ENCODE results near the gene UBASH3B.
"Not testable (repeated sequence)": the region's sequence is repeated elsewhere in the genome, so short reads cannot be mapped to it uniquely, and the experiment has no call there.

UBASH3B gene

GRCh38 chr11:122808478-122808869, 153.0 kb downstream of the UBASH3B start:
- in situ Hi-C loops (cut with MboI; ENCODE audit: low sequenced_read_pairs) = no loop called here

- in situ Hi-C loops (cut with MboI; ENCODE audit: low sequenced_read_pairs) = no loop called here
Observed at GRCh38 chr11:122809866-122810265, 154.3 kb downstream of the UBASH3B start.

GRCh38 chr11:122811721-122812120, 156.2 kb downstream of the UBASH3B start:
- in situ Hi-C loops (cut with MboI; ENCODE audit: low sequenced_read_pairs) = no loop called here

GRCh38 chr11:122812638-122813037, 157.1 kb downstream of the UBASH3B start:
- in situ Hi-C loops (cut with MboI; ENCODE audit: low sequenced_read_pairs) = no loop called here

- in situ Hi-C loops (cut with MboI; ENCODE audit: low sequenced_read_pairs) = no loop called here
Observed at GRCh38 chr11:122813176-122813893, 157.8 kb downstream of the UBASH3B start.

- in situ Hi-C loops (cut with MboI; ENCODE audit: low sequenced_read_pairs) = no loop called here
Observed at GRCh38 chr11:122813894-122814270, 158.4 kb downstream of the UBASH3B start.

GRCh38 chr11:122814401-122814800, 158.9 kb downstream of the UBASH3B start:
- in situ Hi-C loops (cut with MboI; ENCODE audit: low sequenced_read_pairs) = no loop called here

- in situ Hi-C loops (cut with MboI; ENCODE audit: low sequenced_read_pairs) = no loop called here
Observed at GRCh38 chr11:122815900-122816299, 160.4 kb downstream of the UBASH3B start.

- in situ Hi-C loops (cut with MboI; ENCODE audit: low sequenced_read_pairs) = no loop called here
Observed at GRCh38 chr11:122816761-122817520, 161.4 kb downstream of the UBASH3B start.

GRCh38 chr11:122820158-122820557, 164.6 kb downstream of the UBASH3B start:
- in situ Hi-C loops (cut with MboI; ENCODE audit: low sequenced_read_pairs) = no loop called here

- in situ Hi-C loops (cut with MboI; ENCODE audit: low sequenced_read_pairs) = no loop called here
Observed at GRCh38 chr11:122821169-122821568, 165.6 kb downstream of the UBASH3B start.

- in situ Hi-C loops (cut with MboI; ENCODE audit: low sequenced_read_pairs) = no loop called here
Observed at GRCh38 chr11:122822241-122822640, 166.7 kb downstream of the UBASH3B start.

- in situ Hi-C loops (cut with MboI; ENCODE audit: low sequenced_read_pairs) = no loop called here
Observed at GRCh38 chr11:122823564-122823963, 168.0 kb downstream of the UBASH3B start.

GRCh38 chr11:122829371-122829770, 173.8 kb downstream of the UBASH3B start:
- in situ Hi-C loops (cut with MboI; ENCODE audit: low sequenced_read_pairs) = not testable (repeated sequence)

GRCh38 chr11:122832297-122832696, 176.8 kb downstream of the UBASH3B start:
- in situ Hi-C loops (cut with MboI; ENCODE audit: low sequenced_read_pairs) = not testable (repeated sequence)

- in situ Hi-C loops (cut with MboI; ENCODE audit: low sequenced_read_pairs) = no loop called here
Observed at GRCh38 chr11:122832721-122833470, 177.4 kb downstream of the UBASH3B start.

- in situ Hi-C loops (cut with MboI; ENCODE audit: low sequenced_read_pairs) = no loop called here
Observed at GRCh38 chr11:122833846-122834464, 178.4 kb downstream of the UBASH3B start.

GRCh38 chr11:122836916-122837315, 181.4 kb downstream of the UBASH3B start:
- in situ Hi-C loops (cut with MboI; ENCODE audit: low sequenced_read_pairs) = no loop called here

- in situ Hi-C loops (cut with MboI; ENCODE audit: low sequenced_read_pairs) = no loop called here
Observed at GRCh38 chr11:122837528-122838346, 182.2 kb downstream of the UBASH3B start.

Measured in hTERT RPE-1 (cell line).